IMR-90 (cell line): ENCODE results near the gene GMPPA. TPM values are rescaled to one million over a fixed set of nuclear protein-coding genes. Genes with fewer than 3 reads are reported as not detected.

ENCODE experiments used
- ATAC-seq: fragments of 200-7000 bp; cut with Tn5 transposase; 2 replicates; pipeline ENCODE4 v1.9.1; 2020; ENCODE audit warnings: low read depth, mild to moderate bottlenecking, moderate library complexity
- BruUV-seq: library from RNA; stranded (reverse); fragments of 400-500 nt; replicated peaks from 2 replicates; lab custom pipeline; 2021; lab: Mats Ljungman, UMichigan
- CTCF ChIA-PET: fragments of 300-600 bp; formaldehyde crosslinking; extraction: SDS; loops from one replicate; lab custom pipeline; 2021; ENCODE audit warnings: antibody characterized with exemption; lab: Yijun Ruan, JAX
- POLR2A ChIA-PET: fragments of 300-600 bp; sonication (Branson Sonifier 250); formaldehyde crosslinking; loops from one replicate; lab custom pipeline; 2022; ENCODE audit warnings: antibody characterized with exemption; ENCODE audit not compliant: unreplicated experiment; lab: Charles Lee
- DNase-seq: peaks from one replicate; pipeline ENCODE4 v3.0.0; 2013
- H2AFZ ChIP-seq: replicated peaks from 2 replicates; pipeline ENCODE3; 2013; ENCODE audit warnings: low read length, mild to moderate bottlenecking; ENCODE audit not compliant: poor library complexity
- H2AK5ac ChIP-seq: 2 replicates; pipeline ENCODE4 v1.6.1; 2013; ENCODE audit warnings: low read depth, low read length, inconsistent platforms
- H2AK9ac ChIP-seq: replicated peaks from 2 replicates; pipeline ENCODE3; 2013; ENCODE audit warnings: mild to moderate bottlenecking, low read depth, low read length, moderate library complexity; ENCODE audit not compliant: poor library complexity
- H2BK120ac ChIP-seq: 2 replicates; pipeline ENCODE4 v1.6.1; 2013; ENCODE audit warnings: low read depth, low read length, inconsistent platforms
- H2BK15ac ChIP-seq: 3 replicates; pipeline ENCODE4 v1.6.1; 2013; ENCODE audit warnings: low read depth, low read length, inconsistent platforms
- H2BK20ac ChIP-seq: 2 replicates; pipeline ENCODE4 v1.6.1; 2013; ENCODE audit warnings: low read depth, mild to moderate bottlenecking, inconsistent platforms, low read length, moderate library complexity
- H2BK5ac ChIP-seq: 2 replicates; pipeline ENCODE4 v1.6.1; 2013; ENCODE audit warnings: mild to moderate bottlenecking, low read depth, low read length, inconsistent platforms; ENCODE audit not compliant: poor library complexity, severe bottlenecking
- H3K14ac ChIP-seq: replicated peaks from 2 replicates; pipeline ENCODE4 v1.6.1; 2013; ENCODE audit warnings: low read depth, low read length, inconsistent platforms
- H3K18ac ChIP-seq: 2 replicates; pipeline ENCODE4 v1.6.1; 2013; ENCODE audit warnings: low read depth, low read length, control low read depth
- H3K23ac ChIP-seq: 2 replicates; pipeline ENCODE4 v1.6.1; 2013; ENCODE audit warnings: low read depth, low read length, inconsistent platforms
- H3K27ac ChIP-seq: 2 replicates; pipeline ENCODE4 v1.5.1; 2013; ENCODE audit warnings: mild to moderate bottlenecking, control low read depth, low read length; ENCODE audit not compliant: insufficient read depth
- H3K27me3 ChIP-seq: 2 replicates; pipeline ENCODE4 v1.6.1; 2013; ENCODE audit warnings: low read length; ENCODE audit not compliant: control insufficient read depth, insufficient read depth
- H3K36me3 ChIP-seq: 2 replicates; pipeline ENCODE4 v1.6.1; 2013; ENCODE audit warnings: low read length, mixed read lengths; ENCODE audit not compliant: control insufficient read depth, insufficient read depth
- H3K4ac ChIP-seq: 2 replicates; pipeline ENCODE4 v1.6.1; 2013; ENCODE audit warnings: low read depth, low read length, inconsistent platforms
- H3K4me1 ChIP-seq: 2 replicates; pipeline ENCODE4 v1.6.1; 2013; ENCODE audit warnings: low read length, mixed read lengths; ENCODE audit not compliant: control insufficient read depth, insufficient read depth
- H3K4me2 ChIP-seq: 2 replicates; pipeline ENCODE4 v1.6.1; 2013; ENCODE audit warnings: low read depth, mild to moderate bottlenecking, control low read depth, low read length, moderate library complexity
- H3K4me3 ChIP-seq: 2 replicates; pipeline ENCODE4 v1.5.1; 2013; ENCODE audit warnings: low read depth, mild to moderate bottlenecking, control low read depth, low read length, moderate library complexity; ENCODE audit not compliant: insufficient read depth
- H3K56ac ChIP-seq: 2 replicates; pipeline ENCODE4 v1.6.1; 2013; ENCODE audit warnings: low read length, inconsistent platforms; ENCODE audit not compliant: insufficient read depth; ENCODE audit errors: extremely low read depth
- H3K79me1 ChIP-seq, 2 experiments: 2 replicates each; pipeline ENCODE4 v1.6.1; 2013; ENCODE audit warnings: low read length in 2 of 2, inconsistent platforms in 1 of 2, low read depth in 1 of 2
- H3K9ac ChIP-seq: 2 replicates; pipeline ENCODE4 v1.6.1; 2013; ENCODE audit warnings: low read depth, low read length, control low read depth
- H3K9me1 ChIP-seq: 2 replicates; pipeline ENCODE4 v1.6.1; 2013; ENCODE audit warnings: low read length, inconsistent platforms; ENCODE audit not compliant: insufficient read depth
- H3K9me3 ChIP-seq: 2 replicates; pipeline ENCODE4 v1.6.1; 2013; ENCODE audit warnings: low read length; ENCODE audit not compliant: control insufficient read depth, insufficient read depth
- H4K20me1 ChIP-seq: 2 replicates; pipeline ENCODE4 v1.6.1; 2013; ENCODE audit warnings: low read length, inconsistent platforms; ENCODE audit not compliant: insufficient read depth
- H4K5ac ChIP-seq: 2 replicates; pipeline ENCODE4 v1.6.1; 2013; ENCODE audit warnings: mild to moderate bottlenecking, low read depth, low read length, control low read depth
- H4K8ac ChIP-seq, 2 experiments: 2 replicates each; pipeline ENCODE4 v1.6.1; 2013; ENCODE audit warnings: low read depth in 2 of 2, low read length in 2 of 2, control low read depth in 1 of 2, inconsistent platforms in 1 of 2
- H4K91ac ChIP-seq: 2 replicates; pipeline ENCODE4 v1.6.1; 2013; ENCODE audit warnings: low read depth, low read length, inconsistent platforms; ENCODE audit not compliant: insufficient read depth
- BHLHE40 ChIP-seq: fragments of 150-350 bp; IDR thresholded peaks from 2 replicates; pipeline ENCODE4 v1.6.1; 2016; ENCODE audit warnings: mild to moderate bottlenecking, low read depth, low read length
- CTCF ChIP-seq: conservative IDR thresholded peaks from 2 replicates; pipeline ENCODE4 v1.5.1; 2012; ENCODE audit warnings: mild to moderate bottlenecking, low read depth, low read length, improper control_type of control experiment
- ELK1 ChIP-seq: fragments of 150-350 bp; IDR thresholded peaks from 2 replicates; pipeline ENCODE4 v1.6.1; 2016; ENCODE audit warnings: low read depth, mild to moderate bottlenecking, low read length, moderate library complexity, borderline replicate concordance
- MAFK ChIP-seq: IDR thresholded peaks from 2 replicates; pipeline ENCODE4 v1.6.1; 2012; ENCODE audit warnings: low read depth, low read length, improper control_type of control experiment
- MXI1 ChIP-seq: IDR thresholded peaks from 2 replicates; pipeline ENCODE4 v1.6.1; 2012; ENCODE audit warnings: low read depth, mild to moderate bottlenecking, low read length, moderate library complexity, borderline replicate concordance
- NFE2L2 ChIP-seq: fragments of 150-350 bp; IDR thresholded peaks from 2 replicates; pipeline ENCODE4 v1.6.1; 2016; ENCODE audit warnings: low read depth, mild to moderate bottlenecking, low read length
- RCOR1 ChIP-seq: IDR thresholded peaks from 2 replicates; pipeline ENCODE4 v1.6.1; 2012; ENCODE audit warnings: mild to moderate bottlenecking, low read length, improper control_type of control experiment; ENCODE audit not compliant: insufficient replicate concordance
- WGBS, 2 experiments: methylation state at CpG; one replicate each; pipeline versions ENCODE4 v1.1.5 to v1.1.7; 2013; ENCODE audit warnings: missing lambda C conversion rate in 2 of 2; ENCODE audit not compliant: insufficient read length in 1 of 2; ENCODE audit errors: extremely low coverage in 2 of 2; 5-methylcytosine and 5-hydroxymethylcytosine counted together
- dilution Hi-C: fragments of 300-500 bp; cut with HindIII; formaldehyde crosslinking; loops from one replicate; pipeline ENCODE4 v1.14.3; 2018; ENCODE audit warnings: low sequenced_read_pairs; ENCODE audit not compliant: unreplicated experiment
- in situ Hi-C: fragments of 300-500 bp; cut with MboI; formaldehyde crosslinking; loops from 3 replicates; pipeline ENCODE4 v1.14.3; 2019; ENCODE audit warnings: low sequenced_read_pairs, inconsistent platforms, mixed read lengths
- intact Hi-C: fragments of 100-400 bp; cut with micrococcal nuclease; formaldehyde crosslinking; loops from 2 replicates; pipeline ENCODE4 v1.10.0; 2022
- polyA plus RNA-seq, 3 experiments: library from polyadenylated mRNA; depleted of rRNA; stranded (reverse); fragments of >200 nt; gene quantifications; 2 replicates each; pipeline ENCODE4 v1.2.3, GENCODE V29; 2012; ENCODE audit warnings: low replicate concordance in 1 of 3
- total RNA-seq: library from RNA; depleted of rRNA; stranded (reverse); fragments of >200 nt; gene quantifications from 2 replicates; pipeline ENCODE4 v1.2.3, GENCODE V29; 2012

GMPPA gene
- total and polyA plus RNA-seq, 2 of the 4 experiments (the other 2 are of a cell fraction): 103 to 134 TPM

DNA sequence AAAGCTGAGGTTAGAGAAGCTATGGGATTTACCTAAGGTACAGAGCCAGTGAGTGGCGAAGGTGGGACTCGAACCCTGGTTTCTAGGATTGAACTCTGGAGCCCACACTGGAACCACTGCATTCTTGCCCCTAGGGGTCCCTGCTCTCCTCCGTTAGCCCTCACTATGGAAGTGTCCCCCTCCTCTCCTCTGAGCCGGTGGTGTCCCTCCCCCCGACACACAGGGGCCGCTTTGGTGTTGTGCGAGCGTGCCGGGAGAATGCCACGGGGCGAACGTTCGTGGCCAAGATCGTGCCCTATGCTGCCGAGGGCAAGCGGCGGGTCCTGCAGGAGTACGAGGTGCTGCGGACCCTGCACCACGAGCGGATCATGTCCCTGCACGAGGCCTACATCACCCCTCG lies 8.5 kb upstream of the GMPPA start:
- Histone ChIP-seq H3K27ac (no peak overlapping the region), H2AFZ (no peak overlapping the region), H3K9me3 (no peaks in the 10 kb centered on the region), H3K79me1 (no peaks in the 10 kb centered on the region), H2AK5ac (no peak overlapping the region), H3K9ac (no peak overlapping the region), H3K4me2 (no peak overlapping the region), H3K27me3 (no peaks in the 10 kb centered on the region), H4K91ac (no peak overlapping the region), H3K4me1 (no peaks in the 10 kb centered on the region), H3K23ac (no peak overlapping the region), H3K4ac (no peak overlapping the region), H3K56ac (no peak overlapping the region), H4K5ac (no peak overlapping the region), H3K4me3 (no peak overlapping the region), H4K8ac (no peak overlapping the region), H3K18ac (no peak overlapping the region), H3K36me3 (peaks cover 32% of the 10 kb centered on the region; the same call in 1 of the 2 replicates), H2BK5ac (no peak overlapping the region), H2BK20ac (no peak overlapping the region), H2AK9ac (no peak overlapping the region), H3K9me1 (no peaks in the 10 kb centered on the region), H4K20me1 (no peaks in the 10 kb centered on the region), H3K14ac (no peak overlapping the region), H2BK120ac (no peak overlapping the region), H2BK15ac (no peak overlapping the region)
- no peak for DNase-seq
- 0 out of 2 replicates have a peak, but pooled peaks have one; percentile 20 for TF ChIP-seq CTCF
- no peak for TF ChIP-seq ELK1
- no peak for TF ChIP-seq BHLHE40
- no peak for TF ChIP-seq NFE2L2
- TF ChIP-seq MAFK: no peak
- TF ChIP-seq MXI1: no peak
- TF ChIP-seq RCOR1: no peak
- intact Hi-C loops: no loop called here
- CTCF ChIA-PET: no interaction called here
- dilution Hi-C loops: no loop called here
- in situ Hi-C loops: no loop called here
- 92% methylated on average over 14 of the region's 23 CpGs; no CpG with 5 or more reads in 1 of the 2 experiments for WGBS, 2 experiments
- ATAC-seq: no peak
- POLR2A ChIA-PET: no interaction called here
- TSS peak; percentile 15 for BruUV-seq
